Stimulated activated CD4-positive, alpha-beta T cell treated with anti-CD3 and anti-CD28 coated beads, TNF-alpha, amount 100 ng/mL, for 24 hours (primary cell): Measurements from ENCODE around the gene HIF1AN.
A peak's percentile ranks its signal among the peaks of the same experiment; 100 is the strongest.

ENCODE experiments used
- DNase-seq, 3 experiments: peaks; one replicate each; pipeline ENCODE4 v3.0.0-alpha.2; 2020; ENCODE audit warnings: low read depth in 3 of 3

HIF1AN gene

GRCh38 chr10:100535715-100536353 lies at the start of gene HIF1AN:
Gene HIF1AN (plus strand): TSS chr10:100535943. CDS start chr10:100535959, 16 bp downstream.
- DNase-seq = peak; percentile 75 to 82 (median 82)

GRCh38 chr10:100487529-100487928 lies 48.2 kb upstream of the HIF1AN start:
- no peak for DNase-seq

- DNase-seq = no peak
These were observed 46.3 kb upstream of the HIF1AN start for GRCh38 chr10:100489396-100489795.

- DNase-seq = no peak
These were observed 45.2 kb upstream of the HIF1AN start for GRCh38 chr10:100490531-100490930.

GRCh38 chr10:100496567-100496966 lies 39.2 kb upstream of the HIF1AN start:
- no peak for DNase-seq

GRCh38 chr10:100498059-100498458 lies 37.7 kb upstream of the HIF1AN start:
- no peak for DNase-seq

- no peak for DNase-seq
These were observed 34.3 kb upstream of the HIF1AN start for GRCh38 chr10:100501423-100501822.

GRCh38 chr10:100502926-100503494 lies 32.7 kb upstream of the HIF1AN start:
- DNase-seq = no peak

GRCh38 chr10:100504096-100504495 lies 31.6 kb upstream of the HIF1AN start:
- DNase-seq = no peak

- DNase-seq = no peak
These were observed 30.6 kb upstream of the HIF1AN start for GRCh38 chr10:100505164-100505563.

GRCh38 chr10:100506596-100507356 lies 29.0 kb upstream of the HIF1AN start:
- DNase-seq = no peak

- no peak for DNase-seq
These were observed 28.4 kb upstream of the HIF1AN start for GRCh38 chr10:100507357-100507732.

GRCh38 chr10:100508266-100508665 lies 27.5 kb upstream of the HIF1AN start:
- DNase-seq = no peak

- peak in 1 of 3 experiments; percentile 30 for DNase-seq
These were observed 27.0 kb upstream of the HIF1AN start for GRCh38 chr10:100508691-100509150.

- peak in 2 of 3 experiments; percentile 10 to 42 for DNase-seq
These were observed 26.4 kb upstream of the HIF1AN start for GRCh38 chr10:100509241-100509840.

GRCh38 chr10:100510533-100511308 lies 25.0 kb upstream of the HIF1AN start:
- peak; percentile 16 to 58 (median 43) for DNase-seq

GRCh38 chr10:100515612-100516011 lies 20.1 kb upstream of the HIF1AN start:
- no peak for DNase-seq

- no peak for DNase-seq
These were observed 18.9 kb upstream of the HIF1AN start for GRCh38 chr10:100516847-100517246.

GRCh38 chr10:100518761-100519241 lies 16.9 kb upstream of the HIF1AN start:
- DNase-seq = peak; percentile 22 to 46 (median 40)

- no peak for DNase-seq
These were observed 16.3 kb upstream of the HIF1AN start, which contains the start of gene SEC31B for GRCh38 chr10:100519311-100520051. Gene SEC31B (minus strand): TSS chr10:100519861. CDS start chr10:100516952, 2,909 bp downstream.

- DNase-seq = no peak
These were observed 14.9 kb upstream of the HIF1AN start for GRCh38 chr10:100520811-100521210.
